Endothelial cell of umbilical vein (primary cell): ENCODE measurements around the gene ACER1. TPM values are rescaled to one million over a fixed set of nuclear protein-coding genes. Genes with fewer than 3 reads are reported as not detected.
A peak's percentile ranks its signal among the peaks of the same experiment; 100 is the strongest.

ENCODE experiments used
- BruUV-seq: library from RNA; stranded (reverse); fragments of 400-500 nt; replicated peaks from 2 replicates; lab custom pipeline; 2021; lab: Mats Ljungman, UMichigan
- CTCF ChIA-PET: fragments of 300-600, 350-600 bp; sonication (Branson Sonifier 250); formaldehyde crosslinking; loops from one replicate; lab custom pipeline; 2021; ENCODE audit warnings: antibody characterized with exemption, inconsistent platforms; lab: Charles Lee
- POLR2A ChIA-PET: fragments of 300-600, 350-600 bp; sonication (Branson Sonifier 250); formaldehyde crosslinking; loops from one replicate; lab custom pipeline; 2021; ENCODE audit warnings: antibody characterized with exemption, inconsistent platforms; lab: Charles Lee
- DNase-seq: peaks from one replicate; pipeline ENCODE4 v3.0.0-alpha.2; 2011; ENCODE audit warnings: low read depth, low spot score
- FAIRE-seq: peaks from 2 replicates; lab custom pipeline; 2011; peaks lifted over from hg19 to GRCh38; lab: Jason Lieb, UNC
- H2AFZ ChIP-seq: 2 replicates; pipeline ENCODE4 v1.6.0; 2012; ENCODE audit warnings: low read depth, low read length, control low read depth, inconsistent platforms
- H3K27ac ChIP-seq: 2 replicates; pipeline ENCODE4 v1.5.1; 2011; ENCODE audit warnings: low read depth, mild to moderate bottlenecking, control low read depth, low read length, moderate library complexity; ENCODE audit not compliant: insufficient read depth
- H3K27me3 ChIP-seq, 2 experiments: 2 replicates each; pipeline versions ENCODE4 v1.6.0 to v1.6.1; 2011; ENCODE audit warnings: low read length in 2 of 2, mixed read lengths in 1 of 2; ENCODE audit not compliant: control insufficient read depth in 2 of 2, insufficient read depth in 2 of 2
- H3K36me3 ChIP-seq, 2 experiments: 2 replicates in 1 of 2; 3 replicates in 1 of 2; pipeline ENCODE4 v1.5.1; 2011; ENCODE audit warnings: low read length in 2 of 2, mild to moderate bottlenecking in 1 of 2, moderate library complexity in 1 of 2; ENCODE audit not compliant: control insufficient read depth in 2 of 2, insufficient read depth in 2 of 2; ENCODE audit errors: extremely low read depth in 1 of 2
- H3K4me1 ChIP-seq: 3 replicates; pipeline ENCODE4 v1.5.1; 2011; ENCODE audit warnings: mild to moderate bottlenecking, low read length; ENCODE audit not compliant: control insufficient read depth, insufficient read depth; ENCODE audit errors: extremely low read depth
- H3K4me2 ChIP-seq: 2 replicates; pipeline ENCODE4 v1.6.1; 2011; ENCODE audit warnings: low read length, control low read depth, mixed read lengths; ENCODE audit not compliant: insufficient read depth
- H3K4me3 ChIP-seq, 3 experiments: fragments of 200-600 bp in 1 of 3; sonication (generic), shearing (Covaris generic) in 1 of 3; replicated peaks in 1 of 3; 2 replicates each; pipeline ENCODE4 v1.5.1; 2011 to 2016; ENCODE audit warnings: control low read depth in 3 of 3, low read length in 3 of 3, mild to moderate bottlenecking in 2 of 3, inconsistent platforms in 1 of 3, low read depth in 1 of 3, moderate library complexity in 1 of 3; ENCODE audit not compliant: insufficient read depth in 1 of 3
- H3K79me2 ChIP-seq: 2 replicates; pipeline ENCODE4 v1.6.0; 2012; ENCODE audit warnings: low read length, inconsistent platforms; ENCODE audit not compliant: control insufficient read depth, insufficient read depth
- H3K9ac ChIP-seq: replicated peaks from 2 replicates; pipeline ENCODE3; 2011; ENCODE audit warnings: low read length, control low read depth; ENCODE audit not compliant: insufficient read depth; ENCODE audit errors: extremely low read depth
- H3K9me1 ChIP-seq: replicated peaks from 3 replicates; pipeline ENCODE4 v1.6.0; 2011; ENCODE audit warnings: mild to moderate bottlenecking, low read length; ENCODE audit not compliant: control insufficient read depth, insufficient read depth; ENCODE audit errors: extremely low read depth
- H3K9me3 ChIP-seq: replicated peaks from 2 replicates; pipeline ENCODE4 v1.5.1; 2012; ENCODE audit warnings: low read length, inconsistent platforms; ENCODE audit not compliant: control insufficient read depth, insufficient read depth
- H4K20me1 ChIP-seq: replicated peaks from 2 replicates; pipeline ENCODE3; 2011; ENCODE audit warnings: mild to moderate bottlenecking, low read length; ENCODE audit not compliant: control insufficient read depth, insufficient read depth; ENCODE audit errors: extremely low read depth
- CTCF ChIP-seq, 2 donors: IDR thresholded peaks; 1 replicate in 1 of 2; 2 replicates in 1 of 2; pipeline ENCODE4 v1.5.1; 2011; ENCODE audit warnings: low read length in 2 of 2, mild to moderate bottlenecking in 2 of 2, moderate library complexity in 2 of 2, control low read depth in 1 of 2, inconsistent platforms in 1 of 2, low read depth in 1 of 2; ENCODE audit not compliant: insufficient read depth in 1 of 2; ENCODE audit errors: extremely low read depth in 1 of 2
- EZH2 ChIP-seq: IDR thresholded peaks from 2 replicates; pipeline ENCODE4 v1.6.1; 2012; ENCODE audit warnings: borderline replicate concordance, low read depth, mild to moderate bottlenecking, moderate library complexity, low read length, inconsistent platforms; ENCODE audit not compliant: severe bottlenecking
- FOS ChIP-seq: IDR thresholded peaks from 2 replicates; pipeline ENCODE4 v1.6.1; 2011; ENCODE audit warnings: mild to moderate bottlenecking, low read length, moderate library complexity, borderline replicate concordance; ENCODE audit not compliant: insufficient read depth
- GATA2 ChIP-seq: IDR thresholded peaks from 2 replicates; pipeline ENCODE4 v1.7.0; 2011; ENCODE audit warnings: low read depth, mild to moderate bottlenecking, moderate library complexity, mixed read lengths, low read length; ENCODE audit not compliant: insufficient read length, insufficient read depth
- JUN ChIP-seq: IDR thresholded peaks from 2 replicates; pipeline ENCODE4 v1.6.1; 2011; ENCODE audit warnings: borderline replicate concordance, low read depth; ENCODE audit not compliant: insufficient read length, insufficient read depth
- MAX ChIP-seq: IDR thresholded peaks from 2 replicates; pipeline ENCODE4 v1.6.1; 2011; ENCODE audit not compliant: insufficient read depth, insufficient read length
- MYC ChIP-seq: IDR thresholded peaks from one replicate; pipeline ENCODE4 v1.6.1; 2011; ENCODE audit warnings: mild to moderate bottlenecking, low read depth, low read length
- POLR2A ChIP-seq: IDR thresholded peaks from 2 replicates; pipeline ENCODE4 v1.6.1; 2012; ENCODE audit warnings: low read depth, mild to moderate bottlenecking, control low read depth, low read length
- POLR2AphosphoS5 ChIP-seq: IDR thresholded peaks from 2 replicates; pipeline ENCODE4 v1.6.1; 2012; ENCODE audit warnings: low read depth, mild to moderate bottlenecking, control low read depth, low read length, moderate library complexity; ENCODE audit not compliant: insufficient read depth
- dilution Hi-C: fragments of 300-500 bp; cut with MboI; formaldehyde crosslinking; loops from one replicate; pipeline ENCODE4 v1.15.0; 2019; ENCODE audit warnings: low sequenced_read_pairs; ENCODE audit not compliant: extremely low pct_ligation_motif_present
- intact Hi-C: fragments of 100-400 bp; cut with micrococcal nuclease; formaldehyde crosslinking; loops from one replicate; pipeline ENCODE4 v1.10.0; 2022
- polyA plus RNA-seq, 4 experiments: library from polyadenylated mRNA; depleted of rRNA in 3 of 4; stranded (reverse) in 3 of 4; unstranded in 1 of 4; fragments of >200 nt; gene quantifications; 2 replicates each; pipeline versions ENCODE4 v1.2.1 to v1.2.3, GENCODE V29; 2011 to 2012; ENCODE audit warnings: missing spikeins in 1 of 4
- total RNA-seq: library from RNA; stranded (reverse); gene quantifications from 2 replicates; pipeline ENCODE4 v1.2.3, GENCODE V29; 2021

Gene ACER1
- total and polyA plus RNA-seq, 2 donors (not counting 3 experiments of a cell fraction or from before 2014, with no cell fraction given) = 0.04 TPM; not detected in 1

- Histone ChIP-seq H3K27ac (no peak overlapping the region), H2AFZ (no peak overlapping the region), H4K20me1 (no peaks in the 10 kb centered on the region), H3K9ac (peak overlapping the region; percentile 91), H3K79me2 (peaks cover 56% of the 10 kb centered on the region), H3K9me1 (no peaks in the 10 kb centered on the region), H3K4me2 (peak overlapping the region; percentile 71), H3K4me3 (peak overlapping the region in 2 of 3 experiments; percentile 82 to 90), H3K9me3 (no peaks in the 10 kb centered on the region), H3K4me1 (peaks cover 59% of the 10 kb centered on the region), H3K36me3 (no peaks in the 10 kb centered on the region), H3K27me3 (no peaks in the 10 kb centered on the region)
- BruUV-seq = no TSS peak
- FAIRE-seq (no peak), DNase-seq (no peak)
- CTCF ChIA-PET = interaction anchor here (1.6 to 2.5 kb wide), 3 partner anchors 10 to 59 kb away, joined by 6 to 19 read pairs (median 10); no protein-coding TSS in a partner anchor
- intact Hi-C loops (no loop called here), dilution Hi-C loops (loop anchor here (10.0 kb wide), 1 partner anchor 53 kb away; no protein-coding TSS in a partner anchor)
- POLR2A ChIA-PET = no interaction called here
- TF ChIP-seq FOS = no peak
- TF ChIP-seq CTCF (IDR thresholded peaks at IDR 0.05; ENCODE audit: extremely low read depth in 1 of 2, insufficient read depth in 1 of 2, low read depth in 1 of 2, low read length in 2 of 2) = no peak
- no peak for TF ChIP-seq JUN
- TF ChIP-seq POLR2A = no peak
- no peak for TF ChIP-seq GATA2
- no peak for TF ChIP-seq MAX
- no peak for TF ChIP-seq EZH2
- TF ChIP-seq POLR2AphosphoS5 = no peak
- TF ChIP-seq MYC = no peak
Measured at GRCh38 chr19:6278051-6278450, 55.4 kb downstream of the ACER1 start.
